CD4-positive, alpha-beta T cell (primary cell): ENCODE results near the gene VGLL4. TPM values are rescaled to one million over a fixed set of nuclear protein-coding genes. Genes with fewer than 3 reads are reported as not detected.

Experiments
- ATAC-seq: fragments of 200-7000 bp; cut with Tn5 transposase; one replicate; pipeline ENCODE4 v1.10.0; 2022; ENCODE audit warnings: mild to moderate bottlenecking; ENCODE audit not compliant: poor library complexity
- CTCF ChIA-PET: fragments of 350-600 bp; sonication (Branson Sonifier 250); formaldehyde crosslinking; loops from one replicate; lab custom pipeline; 2021; ENCODE audit warnings: antibody characterized with exemption, inconsistent platforms; lab: Charles Lee
- POLR2A ChIA-PET: fragments of 350-600 bp; sonication (Branson Sonifier 250); formaldehyde crosslinking; loops from one replicate; lab custom pipeline; 2021; ENCODE audit warnings: antibody characterized with exemption, inconsistent platforms; lab: Charles Lee
- DNase-seq, 14 experiments: peaks; one replicate each; pipeline ENCODE4 v3.0.0-alpha.2; 2013 to 2020; ENCODE audit warnings: mixed read lengths in 2 of 14
- H3K27ac ChIP-seq, 2 donors: one replicate each; pipeline versions ENCODE4 v1.5.1 to v1.7.0; 2013; ENCODE audit warnings: low read length in 2 of 2, low read depth in 1 of 2, mild to moderate bottlenecking in 1 of 2
- H3K27me3 ChIP-seq, 2 experiments: 1 replicate in 1 of 2; 2 replicates in 1 of 2; pipeline versions ENCODE4 v1.6.1 to v1.7.0; 2013; ENCODE audit warnings: low read length in 2 of 2, control low read depth in 1 of 2, mild to moderate bottlenecking in 1 of 2, moderate library complexity in 1 of 2; ENCODE audit not compliant: insufficient read depth in 2 of 2, control insufficient read depth in 1 of 2
- H3K36me3 ChIP-seq: one replicate; pipeline ENCODE4 v1.6.1; 2013; ENCODE audit warnings: low read length, control low read depth; ENCODE audit not compliant: insufficient read depth
- H3K4me1 ChIP-seq: one replicate; pipeline ENCODE4 v1.6.1; 2013; ENCODE audit warnings: low read length, control low read depth; ENCODE audit not compliant: insufficient read depth
- H3K4me3 ChIP-seq: one replicate; pipeline ENCODE4 v1.5.1; 2013; ENCODE audit warnings: mild to moderate bottlenecking, low read length, moderate library complexity
- H3K9me3 ChIP-seq, 2 experiments: 1 replicate in 1 of 2; 2 replicates in 1 of 2; pipeline versions ENCODE4 v1.6.1 to v1.7.0; 2013; ENCODE audit warnings: low read length in 2 of 2, mild to moderate bottlenecking in 2 of 2, control low read depth in 1 of 2, moderate library complexity in 1 of 2; ENCODE audit not compliant: control insufficient read depth in 1 of 2, insufficient read depth in 1 of 2
- H3K27ac Mint-ChIP-seq: one replicate; pipeline ENCODE4 v1.8.0; 2020; ENCODE audit warnings: mixed read lengths
- H3K27me3 Mint-ChIP-seq: one replicate; pipeline ENCODE4 v1.8.0; 2021; ENCODE audit warnings: mixed read lengths
- H3K36me3 Mint-ChIP-seq: one replicate; pipeline ENCODE4 v1.8.0; 2021; ENCODE audit warnings: low read depth, mixed read lengths
- H3K4me1 Mint-ChIP-seq: one replicate; pipeline ENCODE4 v1.8.0; 2021; ENCODE audit warnings: low read depth, mixed read lengths
- H3K4me3 Mint-ChIP-seq: one replicate; pipeline ENCODE4 v1.8.0; 2020; ENCODE audit warnings: mild to moderate bottlenecking, mixed read lengths
- H3K9me3 Mint-ChIP-seq: one replicate; pipeline ENCODE4 v1.8.0; 2020; ENCODE audit warnings: mixed read lengths
- intact Hi-C, 2 experiments: fragments of 100-400 bp; cut with DNase I in 1 of 2; cut with micrococcal nuclease in 1 of 2; formaldehyde crosslinking; loops; one replicate each; pipeline versions ENCODE4 v1.15.1 to v1.9.0; 2023 to 2025; cut with DNase I, micrococcal nuclease
- total RNA-seq, 174 experiments: library from RNA in 2 of 174; stranded (reverse) in 2 of 174; gene quantifications; one replicate each; pipeline ENCODE4 v1.2.3 and lab custom pipeline; 2021 to 2026
- TF ChIP-seq, protein P1 (sequence below): fragments of 200-600 bp; IDR thresholded peaks from one replicate; pipeline ENCODE4 v1.8.0; 2022; ENCODE audit warnings: antibody characterized with exemption, mild to moderate bottlenecking

The VGLL4 gene
- total RNA-seq, 2 experiments from 2014 or later: 10.5 to 11.3 TPM

DNA sequence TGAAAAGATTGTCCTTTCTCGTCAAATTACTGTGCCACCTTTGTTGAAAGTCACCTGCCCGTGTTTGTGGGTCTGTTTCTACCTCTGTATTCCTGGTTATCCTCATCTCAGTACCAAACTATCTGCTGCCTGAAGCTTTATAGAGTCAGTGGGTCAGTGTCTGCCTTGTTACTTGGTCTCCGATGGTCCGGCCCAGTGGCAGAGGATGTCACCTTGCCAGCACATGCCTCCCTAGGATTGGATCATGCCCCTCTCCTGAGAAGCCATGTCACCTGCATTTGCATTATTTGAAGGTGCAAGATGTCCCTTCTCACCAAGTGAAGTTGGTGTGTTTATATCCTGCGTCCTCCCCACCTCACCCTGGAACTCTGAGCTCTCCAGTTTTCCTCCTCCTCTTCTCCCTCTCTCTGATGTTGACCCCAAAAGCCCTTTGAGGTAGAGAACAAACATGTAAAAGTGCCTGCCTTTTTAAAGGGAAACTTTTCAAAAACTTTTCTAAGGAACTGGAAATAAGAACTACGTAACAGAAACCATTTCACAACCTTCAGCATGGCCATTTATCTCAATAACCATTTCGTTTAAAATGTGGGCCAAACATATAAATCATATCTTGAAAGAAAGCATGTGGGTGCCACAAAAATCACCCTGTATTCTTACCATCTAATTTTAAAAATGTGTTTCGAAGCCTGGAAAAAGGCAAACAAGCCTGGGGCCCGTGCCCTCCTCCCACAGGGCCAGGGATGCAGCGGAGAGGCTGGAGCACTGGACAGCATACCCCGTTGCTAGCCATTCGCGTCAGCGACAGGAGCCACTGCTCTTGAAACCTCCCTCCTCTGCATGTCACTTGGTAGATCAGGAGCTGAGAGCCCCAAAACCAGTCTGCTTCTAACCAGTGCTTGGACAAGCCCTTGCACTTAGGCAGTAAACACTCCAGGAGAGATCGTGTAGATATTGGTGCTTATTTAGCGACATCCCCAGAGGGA lies 102.1 kb downstream of the VGLL4 start:
- intact Hi-C loops: no loop called here
- H3K36me3 ChIP-seq: no peaks in the 10 kb centered on the region
- POLR2A ChIA-PET: no interaction called here
- ATAC-seq: no peak
- Mint-ChIP-seq H3K27me3 (no peaks in the 10 kb centered on the region), H3K36me3 (no peaks in the 10 kb centered on the region), H3K4me3 (no peak overlapping the region), H3K27ac (no peak overlapping the region), H3K4me1 (no peaks in the 10 kb centered on the region), H3K9me3 (no peaks in the 10 kb centered on the region)
- H3K4me3 ChIP-seq: no peak overlapping the region
- no peak for DNase-seq
- H3K27ac ChIP-seq: no peak overlapping the region
- CTCF ChIA-PET: no interaction called here
- TF ChIP-seq, protein P1, sequence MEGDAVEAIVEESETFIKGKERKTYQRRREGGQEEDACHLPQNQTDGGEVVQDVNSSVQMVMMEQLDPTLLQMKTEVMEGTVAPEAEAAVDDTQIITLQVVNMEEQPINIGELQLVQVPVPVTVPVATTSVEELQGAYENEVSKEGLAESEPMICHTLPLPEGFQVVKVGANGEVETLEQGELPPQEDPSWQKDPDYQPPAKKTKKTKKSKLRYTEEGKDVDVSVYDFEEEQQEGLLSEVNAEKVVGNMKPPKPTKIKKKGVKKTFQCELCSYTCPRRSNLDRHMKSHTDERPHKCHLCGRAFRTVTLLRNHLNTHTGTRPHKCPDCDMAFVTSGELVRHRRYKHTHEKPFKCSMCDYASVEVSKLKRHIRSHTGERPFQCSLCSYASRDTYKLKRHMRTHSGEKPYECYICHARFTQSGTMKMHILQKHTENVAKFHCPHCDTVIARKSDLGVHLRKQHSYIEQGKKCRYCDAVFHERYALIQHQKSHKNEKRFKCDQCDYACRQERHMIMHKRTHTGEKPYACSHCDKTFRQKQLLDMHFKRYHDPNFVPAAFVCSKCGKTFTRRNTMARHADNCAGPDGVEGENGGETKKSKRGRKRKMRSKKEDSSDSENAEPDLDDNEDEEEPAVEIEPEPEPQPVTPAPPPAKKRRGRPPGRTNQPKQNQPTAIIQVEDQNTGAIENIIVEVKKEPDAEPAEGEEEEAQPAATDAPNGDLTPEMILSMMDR: no peak
- peaks cover 0 to 1% of the 10 kb centered on the region in 2 experiments for H3K9me3 ChIP-seq
- H3K27me3 ChIP-seq: no peaks in the 10 kb centered on the region
- H3K4me1 ChIP-seq: no peaks in the 10 kb centered on the region

DNA sequence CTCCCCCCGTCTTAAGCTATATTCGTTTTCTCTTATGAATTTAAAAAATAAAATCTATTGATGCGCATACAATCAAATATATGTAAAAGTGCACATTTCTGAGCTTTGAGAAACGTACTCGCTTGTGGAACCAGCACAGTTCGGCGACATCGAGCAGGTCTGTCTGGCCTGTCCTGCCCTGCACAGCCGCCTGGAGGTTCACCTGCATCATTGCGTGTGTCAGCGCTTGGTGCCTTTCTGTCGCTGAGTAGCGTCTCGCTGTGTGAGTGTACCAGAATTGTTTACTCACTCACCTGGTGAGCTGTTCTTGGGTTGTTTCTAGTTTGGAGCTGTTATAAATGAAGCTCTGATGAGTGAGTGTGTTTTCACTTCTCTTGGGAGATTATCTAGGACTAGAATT lies 104.0 kb downstream of the VGLL4 start:
- no peak overlapping the region for H3K4me3 Mint-ChIP-seq
- ChIA-PET CTCF (no interaction called here), POLR2A (no interaction called here)
- no peaks in the 10 kb centered on the region for H3K27me3 Mint-ChIP-seq
- intact Hi-C loops: no loop called here
- no peak overlapping the region for H3K27ac Mint-ChIP-seq
- Histone ChIP-seq H3K27ac (no peak overlapping the region), H3K36me3 (no peaks in the 10 kb centered on the region), H3K27me3 (no peaks in the 10 kb centered on the region), H3K4me1 (no peaks in the 10 kb centered on the region), H3K4me3 (no peak overlapping the region), H3K9me3 (no peaks in the 10 kb centered on the region)
- no peak for ATAC-seq
- TF ChIP-seq, protein P1: no peak
- no peaks in the 10 kb centered on the region for H3K4me1 Mint-ChIP-seq
- no peak for DNase-seq
- no peaks in the 10 kb centered on the region for H3K36me3 Mint-ChIP-seq
- H3K9me3 Mint-ChIP-seq: no peaks in the 10 kb centered on the region

GRCh38 chr3:11539218-11539617 lies 104.5 kb downstream of the VGLL4 start:
- no peak overlapping the region for H3K4me3 Mint-ChIP-seq
- CTCF ChIA-PET: interaction anchor here (0.7 kb wide), 1 partner anchor 160 kb away, joined by 3 read pairs; no protein-coding TSS in a partner anchor
- intact Hi-C loops: no loop called here
- Histone ChIP-seq H3K36me3 (no peaks in the 10 kb centered on the region), H3K9me3 (no peaks in the 10 kb centered on the region), H3K4me3 (no peak overlapping the region), H3K27ac (no peak overlapping the region), H3K4me1 (no peaks in the 10 kb centered on the region), H3K27me3 (no peaks in the 10 kb centered on the region)
- ATAC-seq: no peak
- no peaks in the 10 kb centered on the region for H3K4me1 Mint-ChIP-seq
- TF ChIP-seq, protein P1: no peak
- H3K36me3 Mint-ChIP-seq: no peaks in the 10 kb centered on the region
- no peak overlapping the region for H3K27ac Mint-ChIP-seq
- DNase-seq: no peak
- H3K9me3 Mint-ChIP-seq: no peaks in the 10 kb centered on the region
- no peaks in the 10 kb centered on the region for H3K27me3 Mint-ChIP-seq
- POLR2A ChIA-PET: no interaction called here
